ENCODE measurements around the gene LYG1. TPM values are rescaled to one million over a fixed set of nuclear protein-coding genes. Genes with fewer than 3 reads are reported as not detected.

The LYG1 gene
- total RNA-seq, 1 donor = under 0.01 TPM

DNA sequence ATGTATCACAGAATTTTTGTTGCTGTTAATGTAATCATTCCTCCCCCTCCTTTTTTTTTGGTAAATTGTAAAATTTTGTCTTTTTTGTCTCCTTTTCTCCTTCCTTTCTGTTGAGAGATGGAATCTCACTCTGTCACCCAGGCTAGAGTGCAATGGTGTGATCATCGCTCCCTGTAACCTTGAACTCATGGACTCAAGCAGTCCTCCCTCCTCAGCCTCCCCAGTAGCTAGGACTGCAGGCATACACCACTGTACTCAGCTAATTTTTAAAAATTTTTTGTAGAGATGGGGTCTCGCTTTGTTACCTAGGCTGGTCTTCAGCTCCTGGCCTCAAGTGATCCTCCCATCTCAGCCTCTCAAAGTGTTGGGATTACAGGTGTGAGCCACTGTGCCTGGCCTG lies 41.5 kb upstream of the LYG1 start:
- peaks cover 95% of the 10 kb centered on the region for H3K79me2 ChIP-seq (ENCODE audit: insufficient read depth, low read length)
- no peaks in the 10 kb centered on the region for H3K9me3 ChIP-seq (ENCODE audit: low read depth, low read length)
- peaks cover 42% of the 10 kb centered on the region for H4K20me1 ChIP-seq (ENCODE audit: insufficient read depth, low read length)
- no peak overlapping the region for H2AFZ ChIP-seq (ENCODE audit: low read length)
- no peak overlapping the region for H3K27ac ChIP-seq (ENCODE audit: low read depth, low read length)
- no peaks in the 10 kb centered on the region for H3K36me3 ChIP-seq (ENCODE audit: insufficient read depth, low read length)
- DNase-seq (ENCODE audit: insufficient read length, low spot score, missing footprints) = no peak
- no peak for TF ChIP-seq CTCF (IDR thresholded peaks at IDR 0.05; ENCODE audit: extremely low read depth, low read depth, low read length)
- H3K4me1 ChIP-seq (ENCODE audit: insufficient read depth, low read length) = peaks cover 4% of the 10 kb centered on the region
- H3K27me3 ChIP-seq (ENCODE audit: insufficient read depth, low read length) = no peaks in the 10 kb centered on the region
- H3K4me3 ChIP-seq (ENCODE audit: insufficient read depth, low read length) = no peak overlapping the region
- H3K4me2 ChIP-seq (ENCODE audit: insufficient read depth, low read length) = no peak overlapping the region

DNA sequence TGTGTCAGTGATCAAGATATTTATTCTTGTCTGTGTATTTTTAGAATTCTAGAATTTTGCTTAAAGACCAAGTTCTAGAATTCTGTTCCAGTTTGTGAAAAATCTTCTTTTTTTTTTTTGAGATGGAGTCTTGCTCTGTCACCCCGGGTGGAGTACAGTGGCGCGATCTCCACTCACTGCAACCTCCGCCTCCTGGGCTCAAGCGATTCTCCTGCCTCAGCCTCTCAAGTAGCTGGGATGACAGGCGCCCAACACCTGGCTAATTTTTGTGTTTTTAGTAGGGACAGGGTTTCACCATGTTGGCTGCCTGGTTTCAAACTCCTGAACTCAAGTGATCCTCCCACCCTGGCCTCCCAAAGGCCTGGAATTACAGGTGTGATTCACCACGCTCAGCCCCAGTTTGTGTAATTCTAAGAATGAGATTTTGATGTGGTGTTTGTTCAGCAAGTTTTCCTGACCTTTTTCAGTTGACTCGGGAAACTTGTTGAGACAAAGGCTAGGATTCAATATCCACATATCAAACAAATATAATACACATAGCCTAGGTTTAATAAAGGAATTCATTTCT lies 39.8 kb upstream of the LYG1 start:
- Histone ChIP-seq H3K79me2 (ENCODE audit: insufficient read depth, low read length) (peaks cover 89% of the 10 kb centered on the region), H3K27me3 (ENCODE audit: insufficient read depth, low read length) (no peaks in the 10 kb centered on the region), H2AFZ (ENCODE audit: low read length) (no peak overlapping the region), H3K9me3 (ENCODE audit: low read depth, low read length) (no peaks in the 10 kb centered on the region), H3K4me3 (ENCODE audit: insufficient read depth, low read length) (no peak overlapping the region), H3K27ac (ENCODE audit: low read depth, low read length) (no peak overlapping the region), H3K4me2 (ENCODE audit: insufficient read depth, low read length) (no peak overlapping the region), H3K4me1 (ENCODE audit: insufficient read depth, low read length) (peaks cover 4% of the 10 kb centered on the region), H4K20me1 (ENCODE audit: insufficient read depth, low read length) (peaks cover 37% of the 10 kb centered on the region), H3K36me3 (ENCODE audit: insufficient read depth, low read length) (no peaks in the 10 kb centered on the region)
- no peak for DNase-seq (ENCODE audit: insufficient read length, low spot score, missing footprints)
- no peak for TF ChIP-seq CTCF (IDR thresholded peaks at IDR 0.05; ENCODE audit: extremely low read depth, low read depth, low read length)

- peak overlapping the region; percentile 78 for H3K27ac ChIP-seq (ENCODE audit: low read depth, low read length)
These were observed 37.1 kb upstream of the LYG1 start for GRCh38 chr2:99338029-99338585.

More at GRCh38 chr2:99338029-99338585, 37.1 kb upstream of the LYG1 start:
- Histone ChIP-seq H3K4me1 (ENCODE audit: insufficient read depth, low read length) (peaks cover 10% of the 10 kb centered on the region), H3K9me3 (ENCODE audit: low read depth, low read length) (no peaks in the 10 kb centered on the region), H3K36me3 (ENCODE audit: insufficient read depth, low read length) (peaks cover 2% of the 10 kb centered on the region), H2AFZ (ENCODE audit: low read length) (peak overlapping the region; percentile 85), H4K20me1 (ENCODE audit: insufficient read depth, low read length) (peaks cover 41% of the 10 kb centered on the region), H3K79me2 (ENCODE audit: insufficient read depth, low read length) (peaks cover 88% of the 10 kb centered on the region), H3K4me2 (ENCODE audit: insufficient read depth, low read length) (peak overlapping the region; percentile 93), H3K4me3 (ENCODE audit: insufficient read depth, low read length) (peak overlapping the region; percentile 94), H3K27me3 (ENCODE audit: insufficient read depth, low read length) (no peaks in the 10 kb centered on the region)
- no peak for TF ChIP-seq CTCF (IDR thresholded peaks at IDR 0.05; ENCODE audit: extremely low read depth, low read depth, low read length)
- no peak for DNase-seq (ENCODE audit: insufficient read length, low spot score, missing footprints)
